CD4-positive, CD25-positive, alpha-beta regulatory T cell (primary cell): ENCODE measurements around the gene MYO7A. TPM values are rescaled to one million over a fixed set of nuclear protein-coding genes. Genes with fewer than 3 reads are reported as not detected.

Experiments
- ATAC-seq, 2 donors: fragments of 150-1000 bp; cut with Tn5 transposase; one replicate each; pipeline ENCODE4 v1.10.0; 2021; ENCODE audit warnings: low read depth in 2 of 2, moderate number of reproducible peaks in 2 of 2, moderate library complexity in 1 of 2
- DNase-seq, 3 donors: peaks; one replicate each; pipeline versions ENCODE4 v3.0.0 to v3.0.0-alpha.2; 2012 to 2022; ENCODE audit warnings: mixed read lengths in 1 of 3
- H3K27ac ChIP-seq: one replicate; pipeline ENCODE4 v1.7.0; 2013; ENCODE audit warnings: mild to moderate bottlenecking, low read length; ENCODE audit not compliant: insufficient read depth, poor library complexity, severe bottlenecking
- H3K27me3 ChIP-seq: one replicate; pipeline ENCODE4 v1.7.0; 2013; ENCODE audit warnings: low read length; ENCODE audit not compliant: control insufficient read depth, insufficient read depth
- H3K36me3 ChIP-seq: one replicate; pipeline ENCODE4 v1.7.0; 2013; ENCODE audit warnings: mild to moderate bottlenecking, low read length, moderate library complexity; ENCODE audit not compliant: control insufficient read depth, insufficient read depth
- H3K4me1 ChIP-seq: 2 replicates; pipeline ENCODE4 v1.7.0; 2013; ENCODE audit warnings: mild to moderate bottlenecking, low read length; ENCODE audit not compliant: insufficient read depth, control insufficient read depth, poor library complexity, severe bottlenecking
- H3K4me3 ChIP-seq: one replicate; pipeline ENCODE4 v1.7.0; 2013; ENCODE audit warnings: low read depth, mild to moderate bottlenecking, low read length, moderate library complexity
- H3K9me3 ChIP-seq, 2 experiments: 1 replicate in 1 of 2; 2 replicates in 1 of 2; pipeline ENCODE4 v1.7.0; 2013; ENCODE audit warnings: low read length in 2 of 2, mild to moderate bottlenecking in 1 of 2, moderate library complexity in 1 of 2; ENCODE audit not compliant: control insufficient read depth in 2 of 2
- H3K27ac Mint-ChIP-seq, 3 donors: one replicate each; pipeline ENCODE4 v1.8.0; 2020 to 2022; ENCODE audit warnings: mild to moderate bottlenecking in 3 of 3, mixed read lengths in 3 of 3, moderate library complexity in 2 of 3
- H3K27me3 Mint-ChIP-seq: one replicate; pipeline ENCODE4 v1.8.0; 2022; ENCODE audit warnings: mild to moderate bottlenecking, mixed read lengths
- H3K36me3 Mint-ChIP-seq: one replicate; pipeline ENCODE4 v1.8.0; 2020; ENCODE audit warnings: mixed read lengths
- H3K4me1 Mint-ChIP-seq, 4 donors: one replicate each; pipeline ENCODE4 v1.8.0; 2020 to 2022; ENCODE audit warnings: mixed read lengths in 4 of 4, mild to moderate bottlenecking in 1 of 4
- H3K4me3 Mint-ChIP-seq, 4 donors: one replicate each; pipeline ENCODE4 v1.8.0; 2020 to 2022; ENCODE audit warnings: mild to moderate bottlenecking in 4 of 4, mixed read lengths in 4 of 4, moderate library complexity in 3 of 4
- H3K9me3 Mint-ChIP-seq, 7 donors: one replicate each; pipeline ENCODE4 v1.8.0; 2020 to 2022; ENCODE audit warnings: mixed read lengths in 7 of 7, mild to moderate bottlenecking in 3 of 7, moderate library complexity in 2 of 7
- polyA plus RNA-seq, 4 donors: library from polyadenylated mRNA; unstranded; fragments of 300-500 nt; fragmentation: Illumina TruSeq; gene quantifications; one replicate each; pipeline ENCODE4 v1.2.3, GENCODE V29; 2021
- total RNA-seq: library from RNA; stranded (reverse); gene quantifications from one replicate; pipeline ENCODE4 v1.2.3, GENCODE V29; 2022

Gene MYO7A
- total and polyA plus RNA-seq, 5 donors from 2014 or later, result 0.12 to 0.84 (median 0.18) TPM; not detected in 1

GRCh38 chr11:77193911-77194830 is 66.1 kb downstream of the MYO7A start:
- H3K9me3 Mint-ChIP-seq, result no peaks in the 10 kb centered on the region
- no peaks in the 10 kb centered on the region for H3K9me3 ChIP-seq

GRCh38 chr11:77195071-77195755 is 67.2 kb downstream of the MYO7A start:
- Histone ChIP-seq H3K4me1 (no peaks in the 10 kb centered on the region), H3K36me3 (no peaks in the 10 kb centered on the region), H3K9me3 (no peaks in the 10 kb centered on the region), H3K27me3 (no peaks in the 10 kb centered on the region), H3K27ac (no peak overlapping the region), H3K4me3 (no peak overlapping the region)
- Mint-ChIP-seq H3K4me1 (no peaks in the 10 kb centered on the region), H3K9me3 (no peaks in the 10 kb centered on the region), H3K36me3 (no peaks in the 10 kb centered on the region), H3K27ac (no peak overlapping the region), H3K27me3 (peaks cover 5% of the 10 kb centered on the region), H3K4me3 (no peak overlapping the region)
- no peak for ATAC-seq
- no peak for DNase-seq

More at GRCh38 chr11:77193911-77194830, 66.1 kb downstream of the MYO7A start:
- H3K4me1 ChIP-seq, result no peaks in the 10 kb centered on the region
- DNase-seq (no peak), ATAC-seq (no peak)
- H3K27me3 Mint-ChIP-seq, result peaks cover 5% of the 10 kb centered on the region
- H3K27me3 ChIP-seq, result no peaks in the 10 kb centered on the region
- no peak overlapping the region for H3K27ac ChIP-seq
- H3K4me3 Mint-ChIP-seq, result no peak overlapping the region
- no peaks in the 10 kb centered on the region for H3K4me1 Mint-ChIP-seq
- H3K36me3 Mint-ChIP-seq, result no peaks in the 10 kb centered on the region
- H3K36me3 ChIP-seq, result no peaks in the 10 kb centered on the region
- no peak overlapping the region for H3K27ac Mint-ChIP-seq
- no peak overlapping the region for H3K4me3 ChIP-seq

- Mint-ChIP-seq H3K9me3 (no peaks in the 10 kb centered on the region), H3K4me1 (no peaks in the 10 kb centered on the region), H3K27ac (no peak overlapping the region), H3K36me3 (no peaks in the 10 kb centered on the region), H3K27me3 (peaks cover 5% of the 10 kb centered on the region), H3K4me3 (no peak overlapping the region)
- no peaks in the 10 kb centered on the region for H3K36me3 ChIP-seq
- H3K4me3 ChIP-seq, result no peak overlapping the region
- no peak overlapping the region for H3K27ac ChIP-seq
- H3K27me3 ChIP-seq, result no peaks in the 10 kb centered on the region
- DNase-seq (no peak), ATAC-seq (no peak)
- H3K9me3 ChIP-seq, result no peaks in the 10 kb centered on the region
- H3K4me1 ChIP-seq, result no peaks in the 10 kb centered on the region
Observed at GRCh38 chr11:77196961-77197360, 68.9 kb downstream of the MYO7A start.

- Histone ChIP-seq H3K36me3 (no peaks in the 10 kb centered on the region), H3K9me3 (no peaks in the 10 kb centered on the region), H3K27me3 (no peaks in the 10 kb centered on the region), H3K4me1 (no peaks in the 10 kb centered on the region), H3K4me3 (no peak overlapping the region), H3K27ac (no peak overlapping the region)
- Mint-ChIP-seq H3K27me3 (peaks cover 5% of the 10 kb centered on the region), H3K4me3 (no peak overlapping the region), H3K36me3 (no peaks in the 10 kb centered on the region), H3K9me3 (no peaks in the 10 kb centered on the region), H3K4me1 (no peaks in the 10 kb centered on the region), H3K27ac (no peak overlapping the region)
- DNase-seq, result no peak
- ATAC-seq, result no peak
Observed at GRCh38 chr11:77197626-77198320, 69.7 kb downstream of the MYO7A start.

- H3K36me3 Mint-ChIP-seq, result no peaks in the 10 kb centered on the region
- H3K4me1 Mint-ChIP-seq, result no peaks in the 10 kb centered on the region
- Histone ChIP-seq H3K9me3 (no peaks in the 10 kb centered on the region), H3K4me1 (no peaks in the 10 kb centered on the region), H3K36me3 (no peaks in the 10 kb centered on the region), H3K4me3 (no peak overlapping the region), H3K27ac (no peak overlapping the region), H3K27me3 (no peaks in the 10 kb centered on the region)
- peaks cover 5% of the 10 kb centered on the region for H3K27me3 Mint-ChIP-seq
- DNase-seq (peak in 1 of 3 donors; percentile 27), ATAC-seq (no peak)
- H3K27ac Mint-ChIP-seq, result no peak overlapping the region
- no peak overlapping the region for H3K4me3 Mint-ChIP-seq
- H3K9me3 Mint-ChIP-seq, result no peaks in the 10 kb centered on the region
Observed at GRCh38 chr11:77198440-77198849, 70.4 kb downstream of the MYO7A start.

GRCh38 chr11:77199137-77199745 is 71.2 kb downstream of the MYO7A start:
- no peaks in the 10 kb centered on the region for H3K9me3 Mint-ChIP-seq
- Histone ChIP-seq H3K4me3 (no peak overlapping the region), H3K9me3 (no peaks in the 10 kb centered on the region), H3K4me1 (no peaks in the 10 kb centered on the region), H3K27me3 (no peaks in the 10 kb centered on the region), H3K27ac (no peak overlapping the region), H3K36me3 (no peaks in the 10 kb centered on the region)
- H3K4me1 Mint-ChIP-seq, result no peaks in the 10 kb centered on the region
- DNase-seq (no peak), ATAC-seq (no peak)
- H3K4me3 Mint-ChIP-seq, result no peak overlapping the region
- peaks cover 5% of the 10 kb centered on the region for H3K27me3 Mint-ChIP-seq
- H3K36me3 Mint-ChIP-seq, result no peaks in the 10 kb centered on the region
- no peak overlapping the region for H3K27ac Mint-ChIP-seq

- no peak for DNase-seq
- no peak overlapping the region for H3K4me3 ChIP-seq
Observed at GRCh38 chr11:77200351-77201268, 72.6 kb downstream of the MYO7A start.

More at GRCh38 chr11:77200351-77201268, 72.6 kb downstream of the MYO7A start:
- Mint-ChIP-seq H3K9me3 (no peaks in the 10 kb centered on the region), H3K4me1 (no peaks in the 10 kb centered on the region), H3K27me3 (peaks cover 3% of the 10 kb centered on the region), H3K27ac (peak overlapping the region in 1 of 3 donors; percentile 66), H3K4me3 (no peak overlapping the region), H3K36me3 (no peaks in the 10 kb centered on the region)
- Histone ChIP-seq H3K36me3 (no peaks in the 10 kb centered on the region), H3K4me1 (no peaks in the 10 kb centered on the region), H3K27me3 (no peaks in the 10 kb centered on the region), H3K27ac (no peak overlapping the region), H3K9me3 (no peaks in the 10 kb centered on the region)
- ATAC-seq, result no peak
